K562 (cell line): ENCODE results near the gene MMGT1. TPM values are rescaled to one million over a fixed set of nuclear protein-coding genes. Genes with fewer than 3 reads are reported as not detected.

Experiments used
- ATAC-seq: fragments of 200-7000 bp; cut with Tn5 transposase; 3 replicates; pipeline ENCODE4 v1.9.1; 2020; ENCODE audit warnings: moderate library complexity
- BruUV-seq: library from RNA; stranded (reverse); fragments of 400-500 nt; replicated peaks from 2 replicates; lab custom pipeline; 2021; lab: Mats Ljungman, UMichigan
- CTCF ChIA-PET: fragments of 300-600 bp; formaldehyde crosslinking; extraction: SDS; loops from one replicate; lab custom pipeline; 2021; ENCODE audit warnings: low intra/inter-chr PET ratio; lab: Yijun Ruan, JAX
- POLR2A ChIA-PET: fragments of 300-600, 350-650 bp; sonication (Branson Sonifier 250); formaldehyde crosslinking; extraction: SDS; loops from one replicate; lab custom pipeline; 2021; ENCODE audit warnings: antibody characterized with exemption, inconsistent platforms; lab: Yijun Ruan, JAX
- DNase-seq, 4 experiments: peaks; one replicate each; pipeline versions ENCODE4 v3.0.0 to v3.0.0-alpha.2; 2011 to 2018; ENCODE audit warnings: low spot score in 3 of 4, mixed read lengths in 3 of 4; ENCODE audit errors: extremely low read depth in 1 of 4
- FAIRE-seq: peaks from 2 replicates; lab custom pipeline; 2011; peaks lifted over from hg19 to GRCh38; lab: Jason Lieb, UNC
- H2AFZ ChIP-seq: 2 replicates; pipeline ENCODE4 v1.6.0; 2011; ENCODE audit warnings: low read depth, low read length, control low read depth, inconsistent platforms
- H3K27ac ChIP-seq: fragments of 200-600 bp; 3 replicates; pipeline ENCODE4 v1.8.0; 2011; ENCODE audit warnings: low read depth, mild to moderate bottlenecking, control low read depth, inconsistent platforms, low read length, moderate library complexity, mixed read lengths; ENCODE audit errors: extremely low read depth
- H3K27me3 ChIP-seq, 2 experiments: fragments of 300-600 bp in 1 of 2; 2 replicates in 1 of 2; 3 replicates in 1 of 2; pipeline versions ENCODE4 v1.6.0 to v1.8.0; 2011; ENCODE audit warnings: inconsistent platforms in 2 of 2, low read length in 2 of 2, mild to moderate bottlenecking in 1 of 2, mixed read lengths in 1 of 2, moderate library complexity in 1 of 2; ENCODE audit not compliant: control insufficient read depth in 2 of 2, insufficient read depth in 2 of 2
- H3K36me3 ChIP-seq: fragments of 300-600 bp; 3 replicates; pipeline ENCODE4 v1.8.0; 2011; ENCODE audit warnings: mild to moderate bottlenecking, low read length, inconsistent platforms; ENCODE audit not compliant: control insufficient read depth, insufficient read depth
- H3K4me1 ChIP-seq, 2 experiments: fragments of 200-600 bp in 1 of 2; replicated peaks in 1 of 2; 2 replicates in 1 of 2; 3 replicates in 1 of 2; pipeline versions ENCODE4 v1.5.1 to v1.8.0; 2011; ENCODE audit warnings: inconsistent platforms in 2 of 2, low read length in 2 of 2, mild to moderate bottlenecking in 1 of 2, mixed read lengths in 1 of 2, moderate library complexity in 1 of 2; ENCODE audit not compliant: control insufficient read depth in 2 of 2, insufficient read depth in 2 of 2
- H3K4me2 ChIP-seq: 2 replicates; pipeline ENCODE4 v1.6.1; 2011; ENCODE audit warnings: low read length, control low read depth, inconsistent platforms, mixed read lengths; ENCODE audit not compliant: insufficient read depth
- H3K4me3 ChIP-seq: fragments of 200-600 bp; sonication (generic), shearing (Covaris generic); 2 replicates; pipeline ENCODE4 v1.5.1; 2016; ENCODE audit warnings: control low read depth, inconsistent platforms
- H3K79me2 ChIP-seq: fragments of 200-600 bp; 3 replicates; pipeline ENCODE4 v1.8.0; 2011; ENCODE audit warnings: low read length, inconsistent platforms; ENCODE audit not compliant: control insufficient read depth, insufficient read depth
- H3K9ac ChIP-seq, 2 experiments: 2 replicates each; pipeline versions ENCODE4 v1.6.0 to v1.6.1; 2011; ENCODE audit warnings: low read depth in 2 of 2, low read length in 2 of 2, control low read depth in 1 of 2, inconsistent platforms in 1 of 2, mild to moderate bottlenecking in 1 of 2, mixed read lengths in 1 of 2; ENCODE audit not compliant: insufficient read depth in 1 of 2
- H3K9me1 ChIP-seq: one replicate; pipeline ENCODE4 v1.6.0; 2011; ENCODE audit warnings: inconsistent platforms, mild to moderate bottlenecking, low read length, moderate library complexity; ENCODE audit not compliant: control insufficient read depth, insufficient read depth
- H3K9me3 ChIP-seq: replicated peaks from 2 replicates; pipeline ENCODE4 v1.5.1; 2011; ENCODE audit warnings: low read depth, low read length, inconsistent platforms; ENCODE audit not compliant: control insufficient read depth, insufficient read depth
- H4K20me1 ChIP-seq: replicated peaks from 2 replicates; pipeline ENCODE4 v1.6.1; 2011; ENCODE audit warnings: low read length, inconsistent platforms, mixed read lengths; ENCODE audit not compliant: control insufficient read depth, insufficient read depth
- ATF3 ChIP-seq, 2 experiments: fragments of 450-650 bp in 1 of 2; sonication (generic) in 1 of 2; formaldehyde crosslinking in 1 of 2; IDR thresholded peaks in 1 of 2; conservative IDR thresholded peaks in 1 of 2; 2 replicates each; pipeline versions ENCODE4 v1.6.1 to v1.8.1; 2016 to 2023; ENCODE audit warnings: mild to moderate bottlenecking in 2 of 2, moderate library complexity in 2 of 2, inconsistent platforms in 1 of 2, missing genetic modification reagents in 1 of 2
- BCL6 ChIP-seq: fragments of 250-450 bp; sonication (Bioruptor Pico); IDR thresholded peaks from 2 replicates; pipeline ENCODE4 v1.4.0; 2020
- CEBPG ChIP-seq, 3 experiments: fragments of 200-800 bp in 1 of 3; sonication (Bioruptor generic) in 1 of 3; sonication (generic) in 1 of 3; formaldehyde crosslinking in 1 of 3; IDR thresholded peaks in 2 of 3; conservative IDR thresholded peaks in 1 of 3; 2 replicates each; pipeline versions ENCODE4 v1.6.1 to v1.8.0; 2016 to 2022; ENCODE audit warnings: missing compliant biosample characterization in 2 of 3, missing genetic modification characterization in 2 of 3, mild to moderate bottlenecking in 1 of 3, missing genetic modification reagents in 1 of 3
- CTCF ChIP-seq, 3 experiments: IDR thresholded peaks in 2 of 3; conservative IDR thresholded peaks in 1 of 3; 2 replicates each; pipeline ENCODE4 v1.5.1; 2011 to 2012; ENCODE audit warnings: low read length in 3 of 3, mild to moderate bottlenecking in 3 of 3, control low read depth in 2 of 3, improper control_type of control experiment in 1 of 3, inconsistent platforms in 1 of 3, low read depth in 1 of 3, mixed read lengths in 1 of 3, moderate library complexity in 1 of 3; ENCODE audit not compliant: insufficient read depth in 2 of 3
- TRIM24 ChIP-seq, 2 experiments: fragments of 450-650 bp; IDR thresholded peaks; 2 replicates each; pipeline ENCODE4 v1.6.1; 2016
- ZNF134 ChIP-seq: fragments of 250-450 bp; sonication (Bioruptor Pico); conservative IDR thresholded peaks from 2 replicates; pipeline ENCODE4 v1.4.0; 2020
- ZNF398 ChIP-seq: fragments of 250-450 bp; sonication (Bioruptor Pico); IDR thresholded peaks from 2 replicates; pipeline ENCODE4 v1.8.0; 2021; ENCODE audit warnings: moderate library complexity, mild to moderate bottlenecking, inconsistent platforms
- WGBS: fragments of 100-300 bp; shearing (Covaris generic); methylation state at CpG from one replicate; pipeline ENCODE4 v1.1.6; 2016; ENCODE audit warnings: low coverage, mixed read lengths; ENCODE audit not compliant: insufficient coverage; ENCODE audit errors: missing lambda C conversion rate; 5-methylcytosine and 5-hydroxymethylcytosine counted together
- in situ Hi-C: fragments of 300-500 bp; cut with MboI; formaldehyde crosslinking; loops from 4 replicates; pipeline ENCODE4 v1.15.0; 2018; ENCODE audit warnings: inconsistent platforms, mixed read lengths
- intact Hi-C: fragments of 100-400 bp; cut with micrococcal nuclease; formaldehyde crosslinking; loops from 2 replicates; pipeline ENCODE4 v1.14.2; 2022
- polyA plus RNA-seq, 8 experiments: library from polyadenylated mRNA; depleted of rRNA in 4 of 8; stranded (reverse) in 5 of 8; unstranded in 3 of 8; fragments of >200 nt; fragmentation: Nextera tagmentation in 2 of 8; fragmentation: Illumina TruSeq in 1 of 8; extraction: Ambion mirVana in 2 of 8; extraction: Trizol in 1 of 8; gene quantifications; 2 replicates each; pipeline versions ENCODE4 v1.2.1 to v1.2.3, GENCODE V29; 2011 to 2014; ENCODE audit warnings: inconsistent platforms in 1 of 8, missing spikeins in 1 of 8
- total RNA-seq, 7 experiments: library from RNA; depleted of rRNA in 6 of 7; stranded (reverse); fragments of >200 nt in 6 of 7; fragmentation: Illumina TruSeq in 2 of 7; extraction: Trizol in 2 of 7; gene quantifications; 2 replicates each; pipeline versions ENCODE4 v1.2.1 to v1.2.3, GENCODE V29; 2011 to 2021; ENCODE audit warnings: low replicate concordance in 1 of 7

Gene MMGT1
- total and polyA plus RNA-seq, 9 of the 15 experiments (the other 6 are each of a cell fraction or from before 2014, with no cell fraction given): 11.3 to 25.4 (median 22.5) TPM

DNA sequence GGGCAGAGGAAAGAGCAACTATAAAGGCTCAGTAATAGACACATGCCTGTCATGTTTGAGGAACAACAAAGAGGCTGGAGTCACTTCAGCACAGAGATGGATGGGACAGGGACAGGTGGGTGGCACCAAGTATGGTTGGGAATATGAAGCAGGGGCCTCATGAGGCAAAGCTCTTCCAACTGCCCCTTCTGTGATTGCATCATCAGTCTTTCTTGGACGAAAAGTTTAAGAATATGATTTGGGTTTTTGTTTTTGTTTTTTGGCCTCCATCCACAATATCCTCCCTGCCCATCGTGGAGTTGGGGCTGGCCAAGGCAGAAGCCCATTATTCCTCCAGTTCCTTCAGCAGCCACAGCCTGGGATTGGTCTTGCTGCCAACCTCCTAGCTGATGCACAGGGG, 45.9 kb downstream of the MMGT1 start:
- Histone ChIP-seq H3K4me3 (no peak overlapping the region), H3K27ac (no peak overlapping the region), H3K4me1 (no peaks in the 10 kb centered on the region; a peak in 1 of 5 replicates), H3K9me3 (no peaks in the 10 kb centered on the region), H3K36me3 (no peaks in the 10 kb centered on the region), H2AFZ (no peak overlapping the region), H4K20me1 (no peaks in the 10 kb centered on the region), H3K9me1 (no peaks in the 10 kb centered on the region), H3K9ac (no peak overlapping the region), H3K4me2 (no peak overlapping the region), H3K79me2 (no peaks in the 10 kb centered on the region), H3K27me3 (no peaks in the 10 kb centered on the region; a peak in 1 of 5 replicates)
- FAIRE-seq (no peak), DNase-seq (no peak), ATAC-seq (no peak)
- POLR2A ChIA-PET: no interaction called here
- in situ Hi-C loops: loop anchor here (25.0 kb wide), 1 partner anchor 191 kb away; no protein-coding TSS in a partner anchor
- BruUV-seq: no TSS peak
- CTCF ChIA-PET: no interaction called here
- TF ChIP-seq ATF3 (IDR thresholded peaks at IDR 0.05) (peak; percentile 72), ATF3 (CRISPR knock-in tag; conservative IDR thresholded peaks at IDR 0.05) (no peak), CEBPG (CRISPR knock-in tag; IDR thresholded peaks at IDR 0.05) (no peak), CEBPG (tag; conservative IDR thresholded peaks at IDR 0.05 in 1 of 2, IDR thresholded peaks at IDR 0.05 in 1 of 2) (peak; percentile 40 to 48; a peak in 1 of 4 replicates), BCL6 (no peak)
- WGBS: 0% methylated on average over 2 of the region's 2 CpGs
- intact Hi-C loops: no loop called here

DNA sequence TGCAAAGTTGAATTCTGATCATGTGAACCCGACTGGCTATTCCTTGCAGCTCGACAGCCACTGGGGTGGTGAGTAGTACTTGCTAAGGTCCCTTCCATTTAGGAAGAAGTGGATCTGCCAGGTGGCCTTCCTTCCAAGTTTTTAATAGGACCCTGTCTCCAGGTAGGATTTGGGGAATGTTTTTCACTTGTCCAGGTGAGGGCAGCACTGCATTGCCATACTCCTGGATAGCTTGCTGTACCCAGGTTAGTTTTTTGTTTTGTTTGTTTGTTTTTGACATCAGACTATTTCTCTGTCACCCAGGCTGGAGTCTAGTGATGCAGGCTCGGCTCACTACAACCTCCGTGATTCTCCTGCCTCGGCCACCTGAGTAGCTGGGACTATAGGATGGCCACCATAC, 50.4 kb downstream of the MMGT1 start:
- in situ Hi-C loops: no loop called here
- DNase-seq (peak in 1 of 4 experiments; percentile 14), ATAC-seq (peak; percentile 61; the same call in 2 of the 3 replicates)
- no peak for TF ChIP-seq ZNF134 (CRISPR knock-in tag)
- TF ChIP-seq TRIM24 (IDR thresholded peaks at IDR 0.05): no peak
- peak; percentile 22 to 44 (median 37); a peak in 3 of 6 replicates for TF ChIP-seq CTCF (IDR thresholded peaks at IDR 0.05 in 2 of 3, conservative IDR thresholded peaks at IDR 0.05 in 1 of 3; ENCODE audit: insufficient read depth in 2 of 3, low read depth in 1 of 3, low read length in 3 of 3)
- TF ChIP-seq ZNF398: no peak

More for the DNA sequence above, 50.4 kb downstream of the MMGT1 start:
- Histone ChIP-seq H3K79me2 (no peaks in the 10 kb centered on the region), H2AFZ (no peak overlapping the region), H3K9me3 (no peaks in the 10 kb centered on the region), H3K9me1 (no peaks in the 10 kb centered on the region), H3K27me3 (no peaks in the 10 kb centered on the region), H3K4me2 (no peak overlapping the region), H4K20me1 (no peaks in the 10 kb centered on the region), H3K36me3 (no peaks in the 10 kb centered on the region), H3K27ac (no peak overlapping the region), H3K9ac (no peak overlapping the region), H3K4me3 (no peak overlapping the region), H3K4me1 (peaks cover 0 to 2% of the 10 kb centered on the region in 2 experiments; a peak in 2 of 5 replicates)
- WGBS: 11% methylated on average over 5 of the region's 5 CpGs
- no TSS peak for BruUV-seq
- POLR2A ChIA-PET: no interaction called here
- CTCF ChIA-PET: no interaction called here
- intact Hi-C loops: no loop called here
- FAIRE-seq: no peak
